Measurements from ENCODE around the gene PLA2G4D.

DNA sequence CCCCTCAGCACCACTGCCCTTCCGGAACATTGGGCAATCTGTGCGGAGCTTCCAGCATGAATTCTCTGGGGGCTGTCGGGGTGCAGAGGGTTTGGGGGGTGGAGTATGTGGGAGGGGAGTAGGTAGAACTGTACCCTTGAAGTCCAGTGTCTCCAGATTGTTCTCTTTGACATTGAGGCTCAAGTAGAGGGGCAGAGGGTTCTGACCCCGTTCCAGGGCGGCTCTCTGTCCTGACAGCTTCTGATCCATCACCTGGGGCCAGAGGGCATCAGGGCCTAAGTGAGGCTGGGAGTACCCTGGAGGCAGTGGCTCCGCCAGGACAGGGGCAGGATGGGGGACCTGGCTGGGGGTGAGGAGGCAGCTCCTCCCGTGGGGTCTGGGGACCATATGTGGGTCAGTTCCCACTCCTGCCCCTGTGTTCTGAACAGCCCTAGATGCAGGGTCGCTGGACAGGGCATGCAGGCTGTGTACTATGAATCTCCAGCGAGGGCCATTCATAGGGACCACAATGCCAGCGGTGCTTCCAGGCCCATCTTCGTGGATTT, 22.1 kb downstream of the PLA2G4D start:
- TF ChIP-seq CTCF (IDR thresholded peaks at IDR 0.05), result no peak
- no peak for TF ChIP-seq POLR2A (IDR thresholded peaks at IDR 0.05)
